Dermis blood vessel endothelial cell (primary cell): Measurements from ENCODE around the gene PTPRN2. TPM values are rescaled to one million over a fixed set of nuclear protein-coding genes. Genes with fewer than 3 reads are reported as not detected.
"Not testable (repeated sequence)": the region's sequence is repeated elsewhere in the genome, so short reads cannot be mapped to it uniquely, and the experiment has no call there.

Experiments used
- DNase-seq: peaks from one replicate; pipeline ENCODE4 v3.0.0; 2010
- total RNA-seq: library from RNA; depleted of rRNA; stranded (reverse); fragments of >200 nt; gene quantifications from 2 replicates; pipeline ENCODE4 v1.2.3, GENCODE V29; 2014

The PTPRN2 gene
- total RNA-seq, 1 donor from 2014 or later, result 2.2 TPM

DNA sequence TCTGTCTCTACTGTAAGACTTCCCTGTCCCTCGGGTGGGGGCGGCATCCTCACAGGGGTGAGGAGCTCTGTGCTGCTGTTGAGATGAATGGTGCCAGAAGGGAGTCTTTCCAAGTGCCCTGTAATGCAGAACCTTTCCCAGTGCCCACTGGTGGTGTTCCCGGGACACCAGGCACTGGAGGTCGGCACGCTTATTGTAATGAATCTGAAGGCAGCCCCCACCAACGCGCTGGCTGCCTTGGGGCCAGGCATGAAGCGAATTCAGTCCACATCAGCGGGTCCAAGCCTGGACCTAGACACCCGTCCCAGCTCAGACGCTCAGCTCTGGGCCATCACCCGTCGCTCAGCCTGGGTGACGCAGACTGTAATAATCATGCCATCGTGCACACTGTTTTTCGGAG is 658.0 kb downstream of the PTPRN2 start:
- DNase-seq, result no peak

DNA sequence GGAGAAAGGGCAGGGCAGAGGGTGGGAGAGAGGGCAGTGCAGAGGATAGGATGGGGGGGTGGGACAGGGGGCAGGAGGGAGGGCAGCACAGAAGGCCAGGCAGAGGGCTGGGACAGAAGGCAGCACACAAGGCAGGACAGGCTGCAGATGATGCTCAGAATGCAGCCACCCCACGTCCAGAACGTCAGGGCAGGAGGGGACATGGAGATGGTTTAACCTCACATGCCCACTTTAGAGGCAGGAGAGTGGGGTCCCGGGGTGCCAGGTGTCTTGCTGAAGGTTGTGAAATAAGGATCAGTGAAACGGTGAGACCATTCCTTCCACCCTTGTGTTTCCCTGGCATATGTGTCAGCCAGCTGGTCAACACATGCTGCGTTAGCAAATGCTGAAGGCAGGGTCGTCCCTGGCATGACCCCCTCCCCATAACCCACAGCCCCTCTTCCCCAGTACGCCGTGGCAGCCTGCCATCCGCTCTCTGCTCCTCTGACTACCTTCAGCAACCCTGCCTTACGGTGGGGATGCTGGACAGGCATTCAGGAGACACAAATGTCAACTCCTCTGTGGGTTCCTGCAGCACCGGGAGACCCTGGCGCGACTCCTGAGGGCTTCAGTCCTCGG is 658.7 kb downstream of the PTPRN2 start:
- no peak for DNase-seq

DNA sequence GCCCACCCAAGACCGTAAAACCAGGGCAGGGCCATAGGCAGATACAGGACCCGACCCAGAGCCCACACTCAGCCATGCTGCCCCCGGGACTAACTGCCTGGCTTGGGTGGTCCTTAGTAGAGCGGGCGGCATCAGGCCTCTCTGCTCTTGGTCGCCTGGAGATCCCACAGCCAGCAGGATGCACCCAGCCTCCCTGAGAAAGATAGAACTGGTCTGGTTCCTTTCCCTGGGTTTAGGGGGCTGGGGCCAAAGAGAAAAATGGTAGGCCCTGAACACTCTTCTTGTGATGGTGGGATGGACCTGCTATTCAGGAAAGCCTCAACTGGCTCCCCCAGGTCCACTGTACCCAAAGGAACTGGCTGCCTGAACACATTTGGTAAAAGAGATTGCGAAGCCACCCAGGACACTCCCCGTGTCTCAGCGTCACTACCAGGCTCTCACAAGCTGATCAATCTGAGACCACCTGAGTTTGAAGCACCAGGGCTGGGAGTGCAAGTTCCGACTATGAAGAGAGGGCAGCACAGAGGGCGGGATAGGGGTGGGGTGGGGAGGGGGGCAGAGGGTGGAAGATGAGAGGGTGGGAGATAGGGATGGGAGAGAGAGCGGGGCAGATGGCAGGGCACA is 659.3 kb downstream of the PTPRN2 start:
- DNase-seq, result no peak

DNA sequence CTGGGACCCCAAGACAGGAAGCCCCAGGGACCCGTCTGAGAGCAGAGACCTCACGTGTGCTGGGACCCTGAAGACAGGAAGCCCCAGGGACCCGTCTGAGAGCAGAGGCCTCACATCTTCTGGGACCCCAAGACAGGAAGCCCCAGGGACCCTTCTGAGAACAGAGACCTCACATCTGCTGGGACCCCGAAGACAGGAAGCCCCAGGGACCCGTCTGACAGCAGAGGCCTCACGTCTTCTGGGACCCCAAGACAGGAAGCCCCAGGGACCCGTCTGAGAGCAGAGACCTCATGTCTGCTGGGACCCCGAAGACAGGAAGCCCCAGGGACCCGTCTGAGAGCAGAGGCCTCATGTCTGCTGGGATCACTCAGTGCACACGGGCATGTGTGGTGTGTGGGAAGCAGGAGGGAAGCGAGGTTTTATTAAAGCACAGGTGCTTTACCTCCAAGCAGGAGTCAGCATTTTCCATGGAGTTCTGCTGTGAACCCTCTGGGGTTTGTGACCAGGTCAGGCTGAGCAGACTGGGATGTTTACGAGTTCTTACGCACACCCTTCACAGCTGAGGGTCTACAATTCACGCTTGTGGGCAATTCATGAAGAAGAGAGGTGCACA is 660.2 kb downstream of the PTPRN2 start:
- no peak for DNase-seq

DNA sequence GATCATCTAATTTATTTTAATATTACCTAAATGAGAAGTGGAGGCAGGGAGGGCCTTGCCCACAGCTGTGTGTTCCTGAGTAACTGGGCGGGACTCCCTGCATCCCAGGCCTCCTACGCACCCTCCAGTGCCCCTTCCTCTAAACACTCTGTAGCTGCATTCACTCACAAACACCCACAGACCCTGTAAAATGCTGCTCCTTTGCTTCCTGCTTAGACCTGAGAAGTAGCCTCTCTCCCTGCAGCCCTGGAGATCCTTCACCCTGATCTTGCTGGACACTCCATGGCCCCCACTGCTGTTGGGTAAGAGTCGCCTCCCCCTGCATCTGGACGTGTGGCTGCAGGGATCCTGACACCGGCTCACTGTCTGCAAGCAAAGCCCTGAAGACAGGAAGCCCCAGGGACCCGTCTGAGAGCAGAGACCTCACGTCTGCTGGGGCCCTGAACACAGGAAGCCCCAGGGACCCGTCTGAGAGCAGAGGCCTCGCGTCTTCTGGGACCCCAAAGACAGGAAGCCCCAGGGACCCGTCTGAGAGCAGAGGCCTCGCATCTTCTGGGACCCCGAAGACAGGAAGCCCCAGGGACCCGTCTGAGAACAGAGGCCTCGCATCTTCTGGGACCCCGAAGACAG is 661.0 kb downstream of the PTPRN2 start:
- no peak for DNase-seq

DNA sequence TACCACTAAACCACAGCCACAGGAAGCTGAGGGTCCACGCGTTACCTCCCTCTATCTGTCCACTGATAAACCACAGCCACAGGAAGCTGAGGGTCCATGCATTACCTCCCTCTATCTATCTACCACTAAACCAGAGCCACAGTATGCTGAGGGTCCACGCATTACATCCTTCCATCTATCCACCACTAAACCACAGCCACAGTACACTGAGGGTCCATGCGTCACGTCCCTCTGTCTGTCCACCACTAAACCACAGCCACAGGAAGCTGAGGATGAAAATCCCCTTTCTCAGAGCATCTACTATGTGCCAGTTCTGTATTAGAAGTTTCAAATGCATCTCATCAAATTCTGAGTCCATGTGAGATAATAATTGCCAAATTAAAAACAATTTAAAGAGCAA is 661.5 kb downstream of the PTPRN2 start:
- DNase-seq, result no peak

DNA sequence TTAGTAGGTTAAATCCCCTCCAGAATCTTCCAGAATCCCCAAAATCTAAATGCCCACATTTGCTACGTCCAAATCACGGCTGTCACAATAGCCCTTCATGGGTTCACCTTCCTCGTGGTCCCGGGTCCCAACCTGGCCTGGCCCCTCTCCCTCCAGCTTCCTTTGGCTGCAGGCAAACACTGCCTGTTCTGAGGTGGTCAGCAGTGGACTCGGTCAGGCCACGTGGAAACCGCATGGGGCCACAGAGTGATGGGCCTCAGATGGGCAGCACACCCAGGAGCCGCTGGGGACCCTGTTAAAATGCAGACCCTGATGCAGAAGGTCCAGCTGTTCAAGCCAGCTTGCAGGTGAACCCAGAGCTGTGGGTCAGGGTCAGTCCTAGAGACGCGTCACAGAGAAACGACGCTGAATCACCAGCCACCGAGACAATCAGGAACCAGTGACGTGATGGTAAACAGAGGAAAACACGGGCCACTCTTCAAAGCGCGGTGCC is 662.2 kb downstream of the PTPRN2 start:
- no peak for DNase-seq

DNA sequence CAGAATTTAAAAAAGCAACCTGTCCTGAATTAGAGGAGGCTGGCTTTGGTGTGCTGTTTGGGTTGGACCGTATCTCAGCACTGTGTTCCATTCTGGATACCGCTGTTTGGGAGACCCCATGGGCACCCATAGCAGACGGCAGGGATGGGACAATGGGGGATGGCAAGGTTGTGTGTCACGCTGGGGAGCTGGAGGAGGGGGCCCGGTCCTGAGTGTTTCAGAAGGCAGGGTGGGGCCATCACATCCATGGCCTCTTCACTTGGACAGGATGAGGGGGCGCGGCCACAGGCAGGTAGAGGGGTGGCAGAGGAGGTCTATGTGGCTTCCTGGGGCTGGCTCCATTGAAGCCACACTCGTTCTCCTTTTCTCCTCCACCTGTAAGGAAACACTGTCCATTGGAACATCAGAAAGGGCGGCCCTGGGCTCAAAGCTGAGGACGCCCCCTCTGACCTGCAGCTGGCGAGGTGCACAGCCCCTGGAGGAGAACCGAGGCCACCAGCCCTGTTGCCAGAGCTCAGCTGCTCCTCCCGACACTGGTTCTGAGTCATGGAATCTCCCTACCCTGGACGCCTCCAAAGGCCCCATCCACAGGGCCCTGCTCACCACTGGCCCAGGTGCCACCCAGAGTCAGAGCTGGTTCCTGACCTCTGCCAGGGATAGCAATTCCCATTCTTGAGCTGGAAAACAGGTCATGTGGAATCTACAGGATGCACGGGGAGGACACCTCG is 663.6 kb downstream of the PTPRN2 start:
- no peak for DNase-seq

DNA sequence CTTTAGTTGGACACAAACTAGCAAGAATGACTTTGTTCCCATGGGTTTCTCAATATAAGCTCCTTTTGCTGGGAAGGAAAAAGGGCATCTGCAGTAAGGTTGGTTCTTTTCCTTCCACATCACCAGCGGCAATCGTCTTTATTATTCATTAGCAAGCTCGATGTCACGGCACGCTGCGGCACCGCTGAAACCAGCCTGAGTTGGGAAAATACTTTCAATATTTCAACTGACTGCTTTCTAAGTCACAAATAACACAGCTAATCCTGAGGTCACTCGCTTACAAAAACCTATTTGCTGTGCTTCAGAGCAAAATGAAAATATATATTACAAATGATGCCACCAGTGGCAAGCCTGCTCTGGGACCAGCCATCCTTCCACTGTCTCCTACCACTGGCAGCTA is 665.0 kb downstream of the PTPRN2 start:
- DNase-seq, result no peak

DNA sequence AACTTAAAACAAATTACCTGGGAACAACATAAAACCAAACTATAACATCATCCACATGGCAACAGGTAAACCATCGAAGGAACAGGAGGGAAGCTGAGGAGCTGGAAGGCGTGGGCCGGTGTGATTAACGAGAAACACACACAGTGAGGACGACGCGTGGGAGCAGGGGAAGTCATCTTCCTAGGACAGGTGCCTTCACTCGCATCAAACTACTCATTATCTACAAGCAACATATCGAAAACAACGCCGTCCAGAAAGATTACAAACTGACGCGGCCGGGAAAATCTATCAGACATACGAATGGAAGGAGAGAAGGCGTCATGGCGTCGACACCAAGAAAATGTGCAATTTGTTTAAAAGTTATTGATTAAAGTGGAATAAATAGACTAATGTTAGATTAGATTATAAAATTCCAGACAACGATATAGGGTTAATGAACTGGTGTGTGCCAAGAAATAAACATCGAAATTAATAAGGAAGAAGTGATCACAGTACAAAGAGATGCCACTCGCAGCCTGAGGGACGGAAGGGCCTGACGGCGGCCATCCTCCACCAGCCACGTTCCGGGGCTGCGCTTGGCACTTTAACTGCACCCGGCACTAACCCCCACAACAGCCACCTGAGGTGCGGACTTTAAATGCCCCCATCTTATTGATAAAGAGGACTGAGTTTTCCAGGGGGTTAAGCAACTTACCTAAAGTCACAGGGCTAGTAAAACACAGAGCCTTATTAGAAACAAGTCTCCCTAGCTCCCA is 669.1 kb downstream of the PTPRN2 start:
- no peak for DNase-seq

DNA sequence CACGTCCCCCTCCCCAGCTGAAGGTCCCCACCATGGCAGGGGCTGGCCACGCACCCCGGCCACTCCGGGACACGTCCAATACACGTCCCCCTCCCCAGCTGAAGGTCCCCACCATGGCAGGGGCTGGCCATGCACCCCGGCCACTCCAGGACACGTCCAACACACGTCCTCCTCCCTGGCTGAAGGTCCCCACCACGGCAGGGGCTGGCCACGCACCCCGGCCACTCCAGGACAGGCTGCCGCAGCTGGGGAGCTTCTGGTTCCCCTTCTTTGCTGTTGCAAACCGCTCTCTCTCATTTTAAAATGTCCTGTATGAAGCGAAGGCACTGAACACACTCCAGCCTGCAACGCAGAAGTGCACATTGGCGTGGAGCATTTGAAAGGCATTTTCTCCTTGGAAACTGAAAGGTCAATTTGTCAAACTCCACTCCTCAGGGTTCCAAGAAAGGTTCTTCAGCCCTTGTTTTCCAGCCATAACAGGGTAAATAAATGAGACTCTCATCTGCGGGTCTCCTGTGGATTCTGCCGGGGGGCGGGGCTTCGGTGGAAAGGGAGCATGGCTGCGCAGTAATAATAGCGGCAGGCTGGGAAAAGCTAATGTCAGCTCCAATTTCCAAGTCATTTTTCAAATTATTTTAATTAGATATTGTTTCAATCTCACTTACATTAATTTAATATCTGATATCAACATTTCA is 670.5 kb downstream of the PTPRN2 start:
- no peak for DNase-seq

DNA sequence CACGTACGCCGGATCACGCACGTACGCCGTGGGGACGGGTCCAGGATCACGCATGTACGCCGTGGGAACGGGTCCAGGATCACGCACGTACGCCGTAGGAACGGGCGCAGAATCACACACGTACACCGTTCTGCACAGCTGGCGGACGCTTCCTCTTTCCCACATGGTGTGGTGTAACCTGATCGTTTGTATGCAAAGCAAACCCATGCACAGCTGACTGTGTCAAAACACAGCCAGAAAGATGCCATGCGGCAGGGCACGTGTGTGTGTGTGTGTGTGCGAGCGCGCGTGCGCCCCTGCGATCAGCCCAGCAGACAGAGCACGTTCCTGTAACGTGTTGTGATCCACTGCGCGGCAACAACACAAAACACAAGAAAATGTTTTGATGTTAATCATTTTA is 677.2 kb downstream of the PTPRN2 start:
- no peak for DNase-seq

DNA sequence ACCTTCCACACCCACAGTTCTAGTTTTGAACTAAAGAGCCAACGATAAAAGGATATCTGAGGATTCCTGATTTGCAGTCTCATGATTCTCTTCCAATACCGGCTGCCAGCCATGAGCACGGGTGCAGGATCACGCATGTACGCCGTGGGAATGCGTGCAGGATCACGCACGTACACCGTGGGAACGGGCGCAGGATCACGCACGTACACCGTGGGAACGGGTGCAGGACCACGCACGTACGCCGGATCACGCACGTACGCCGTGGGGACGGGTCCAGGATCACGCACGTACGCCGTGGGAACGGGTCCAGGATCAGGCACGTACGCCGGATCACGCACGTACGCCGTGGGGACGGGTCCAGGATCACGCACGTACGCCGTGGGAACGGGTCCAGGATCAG is 677.6 kb downstream of the PTPRN2 start:
- not testable (repeated sequence) for DNase-seq

DNA sequence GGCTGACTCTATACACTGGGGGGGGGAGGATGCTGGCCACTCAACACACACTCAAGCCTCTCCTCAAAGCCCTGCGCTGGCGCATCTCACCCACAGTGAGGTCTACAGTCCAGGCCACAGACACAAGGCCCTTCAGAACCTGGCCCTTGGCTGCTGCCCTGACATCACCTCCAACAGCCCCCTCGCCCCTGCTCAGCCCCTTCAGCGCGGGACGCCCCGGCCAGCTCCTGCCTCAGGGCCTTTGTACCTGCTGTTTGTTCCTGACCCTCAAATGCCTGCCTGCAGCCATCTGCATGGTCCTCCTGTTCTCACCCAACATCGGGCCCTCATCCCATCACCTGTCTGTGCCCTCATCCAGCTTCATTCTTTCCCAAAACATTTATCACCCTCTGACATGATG is 678.3 kb downstream of the PTPRN2 start:
- DNase-seq, result no peak

DNA sequence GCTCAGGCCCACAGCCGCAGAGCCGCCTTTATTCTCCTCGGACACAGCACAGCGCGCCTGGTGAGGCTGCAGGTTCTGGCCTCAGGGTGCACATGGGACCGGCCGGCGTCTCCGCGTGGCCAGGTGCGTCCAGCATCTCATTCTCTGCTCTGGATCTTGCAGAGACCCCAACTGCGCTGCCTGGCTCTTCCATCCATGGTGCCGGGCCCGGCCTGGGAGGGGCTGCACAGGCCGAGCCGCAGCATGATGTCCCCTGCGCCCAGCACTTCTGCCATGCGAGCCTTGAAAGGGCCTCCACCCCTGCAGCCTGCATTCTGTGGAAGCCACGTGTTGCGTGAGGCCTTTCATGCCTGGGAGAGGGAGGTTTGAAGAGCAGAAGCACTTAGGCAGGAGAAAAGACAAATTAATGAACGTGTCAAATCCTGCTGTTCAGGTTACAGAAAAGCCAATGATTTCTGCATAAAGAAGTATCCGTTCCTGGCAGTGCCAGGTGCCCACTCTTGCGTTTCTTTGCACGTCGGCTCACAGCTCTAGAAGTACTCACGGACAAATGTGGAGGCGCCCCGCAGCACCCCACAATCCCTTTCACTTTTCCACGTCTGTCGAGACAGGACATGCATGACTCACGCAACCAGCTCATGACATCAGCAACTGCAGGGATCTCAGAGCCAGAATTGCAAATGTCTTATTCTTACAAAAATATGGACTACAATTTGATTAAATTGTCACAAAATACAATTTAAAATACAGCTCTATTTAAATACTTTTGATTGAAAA is 679.4 kb downstream of the PTPRN2 start:
- no peak for DNase-seq

DNA sequence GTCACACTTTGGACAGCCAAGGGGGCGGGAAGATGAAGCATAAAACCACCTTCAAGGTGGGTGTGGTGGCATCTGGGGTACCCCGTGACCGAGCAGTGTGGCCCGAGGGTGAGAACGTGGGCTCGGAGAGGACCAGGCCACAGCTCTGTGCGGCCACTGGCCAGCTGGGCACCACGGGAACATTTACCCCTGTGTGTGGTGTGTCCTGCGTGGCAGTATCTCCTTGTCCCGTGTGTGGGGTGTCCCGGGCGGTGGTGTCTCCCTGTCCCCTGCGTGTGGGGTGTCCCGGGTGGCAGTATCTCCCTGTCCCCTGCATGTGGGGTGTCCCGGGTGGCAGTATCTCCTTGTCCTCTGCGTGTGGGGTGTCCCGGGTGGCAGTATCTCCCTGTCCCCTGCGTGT is 680.5 kb downstream of the PTPRN2 start:
- DNase-seq, result no peak

DNA sequence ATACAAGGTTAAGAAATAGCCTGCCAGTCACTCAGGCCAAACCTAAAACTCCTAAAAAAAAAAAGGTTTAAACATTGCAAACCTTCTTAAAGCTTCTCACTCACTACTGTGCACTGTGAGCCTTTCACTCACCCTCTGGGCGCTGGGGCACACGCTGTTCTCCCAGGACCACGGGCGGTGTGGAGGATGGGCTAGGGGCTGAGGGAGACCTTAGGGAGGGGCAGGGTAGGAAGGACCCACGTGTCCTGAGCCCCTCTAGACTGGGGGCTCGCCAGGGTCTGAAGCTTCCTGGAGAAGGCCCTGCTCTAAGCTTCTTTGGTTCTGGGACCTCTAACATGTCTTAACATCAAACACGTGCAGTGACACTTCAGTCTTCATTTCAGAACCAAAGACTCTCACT is 681.0 kb downstream of the PTPRN2 start:
- no peak for DNase-seq

DNA sequence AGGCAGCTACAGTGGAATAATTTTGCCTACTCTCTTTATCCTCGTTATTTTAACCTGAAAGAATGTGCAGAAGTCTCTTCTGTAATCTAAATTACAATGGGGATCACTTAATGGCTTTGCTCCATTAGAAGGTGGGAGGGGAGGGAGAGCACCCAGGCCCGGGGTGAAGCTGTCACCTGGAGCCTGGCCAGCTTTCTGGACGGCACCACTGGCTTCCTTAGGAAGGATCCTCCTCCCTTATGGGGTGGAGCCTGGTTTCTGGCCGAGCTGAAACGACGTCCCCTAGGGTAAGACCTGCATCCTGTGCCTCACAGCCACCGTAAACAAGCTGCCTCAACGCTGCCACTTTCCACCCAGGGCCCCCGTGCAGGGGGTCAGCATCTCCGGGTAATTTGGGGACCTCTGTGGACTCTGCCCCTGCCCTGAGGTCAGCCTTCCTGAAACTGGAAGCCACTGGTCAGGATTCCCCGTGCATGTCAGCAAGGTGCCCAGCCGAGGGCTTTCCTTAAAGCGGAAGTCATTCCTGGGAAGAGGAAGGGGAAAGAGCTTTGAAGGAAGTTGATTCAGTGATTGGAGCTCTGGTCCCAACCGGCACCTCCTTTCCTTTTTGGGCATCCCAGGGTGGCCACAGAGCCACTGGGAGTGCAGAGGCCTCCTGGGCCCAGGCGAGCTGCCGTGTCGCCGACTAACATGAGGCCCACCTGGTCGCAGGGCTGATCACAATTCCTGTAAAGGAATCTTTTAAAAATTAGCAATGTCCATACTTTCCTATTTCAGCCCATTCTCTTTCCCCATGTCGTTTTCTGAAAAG is 681.8 kb downstream of the PTPRN2 start:
- no peak for DNase-seq

DNA sequence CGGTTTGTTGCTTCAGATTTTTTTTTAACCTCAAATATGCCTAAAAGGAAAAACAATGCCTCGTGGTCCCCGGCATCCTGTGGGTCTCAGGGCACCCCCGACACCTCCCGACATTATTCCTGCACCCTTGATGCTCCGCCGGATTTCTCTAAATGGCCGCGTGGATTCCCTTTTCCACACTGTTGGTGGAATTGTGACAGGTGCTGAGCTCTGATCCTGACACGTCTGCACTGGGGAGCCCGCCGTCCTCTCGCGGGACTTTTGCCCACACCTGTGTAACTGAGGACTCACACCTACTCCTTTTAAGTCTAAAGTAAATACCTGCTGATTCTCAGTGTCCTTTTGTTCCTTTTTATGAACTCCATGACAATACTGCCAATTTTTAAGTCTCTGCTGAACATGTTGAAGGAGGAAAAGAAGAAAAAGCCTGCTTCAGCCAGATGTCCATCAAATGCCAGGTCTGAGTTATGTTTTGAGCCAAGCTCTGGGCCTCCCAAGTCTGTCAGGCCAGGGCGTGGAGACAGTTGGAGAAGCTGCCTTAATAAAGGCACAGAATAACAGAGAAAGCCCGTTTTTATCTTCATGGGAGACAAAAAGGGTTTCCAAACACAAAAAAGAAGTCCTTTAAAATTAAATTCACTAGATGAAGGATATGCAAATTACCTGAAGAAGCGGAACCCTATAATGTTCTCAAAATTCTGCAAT is 682.6 kb downstream of the PTPRN2 start:
- DNase-seq, result no peak
